ENCODE measurements around the gene HINFP.
"Not testable (repeated sequence)": the region's sequence is repeated elsewhere in the genome, so short reads cannot be mapped to it uniquely, and the experiment has no call there.

The HINFP gene

GRCh38 chr11:119181677-119182412, 60.5 kb downstream of the HINFP start:
- no peak for TF ChIP-seq POLR2A (IDR thresholded peaks at IDR 0.05; ENCODE audit: low read depth, low read length)
- TF ChIP-seq POLR2AphosphoS5 (IDR thresholded peaks at IDR 0.05; ENCODE audit: low read depth, low read length), result no peak
- no peak for TF ChIP-seq TAF1 (IDR thresholded peaks at IDR 0.05; ENCODE audit: borderline replicate concordance, low read depth, low read length)
- FAIRE-seq (no peak), DNase-seq (ENCODE audit: insufficient read length) (no peak)

GRCh38 chr11:119184399-119184798, 63.0 kb downstream of the HINFP start:
- FAIRE-seq; DNase-seq (ENCODE audit: insufficient read length): not testable (repeated sequence)
